Nephron (organoid): ENCODE data around the gene CAMK2G.
"Not testable (repeated sequence)": the region's sequence is repeated elsewhere in the genome, so short reads cannot be mapped to it uniquely, and the experiment has no call there.

Experiments
- H3K27ac Mint-ChIP-seq, 3 experiments: 2 replicates each; pipeline ENCODE4 v1.8.0; 2020; ENCODE audit warnings: mixed read lengths in 3 of 3, mild to moderate bottlenecking in 2 of 3, moderate library complexity in 1 of 3
- H3K27me3 Mint-ChIP-seq: 2 replicates; pipeline ENCODE4 v1.8.0; 2021; ENCODE audit warnings: low read depth, mild to moderate bottlenecking, moderate library complexity, mixed read lengths
- H3K36me3 Mint-ChIP-seq: 2 replicates; pipeline ENCODE4 v1.8.0; 2020; ENCODE audit warnings: low read depth, mixed read lengths
- H3K4me1 Mint-ChIP-seq: 2 replicates; pipeline ENCODE4 v1.8.0; 2020; ENCODE audit warnings: mixed read lengths
- H3K4me3 Mint-ChIP-seq, 3 experiments: 2 replicates each; pipeline ENCODE4 v1.8.0; 2020; ENCODE audit warnings: mild to moderate bottlenecking in 3 of 3, mixed read lengths in 3 of 3, moderate library complexity in 2 of 3
- H3K9me3 Mint-ChIP-seq: 2 replicates; pipeline ENCODE4 v1.8.0; 2020; ENCODE audit warnings: mixed read lengths
- TF ChIP-seq, protein P1 (sequence below), 3 experiments: fragments of 200-600 bp; sonication (generic); IDR thresholded peaks; one replicate each; pipeline ENCODE4 v1.5.0; 2021; ENCODE audit warnings: antibody characterized with exemption in 3 of 3; ENCODE audit not compliant: unreplicated experiment in 3 of 3

Gene CAMK2G

GRCh38 chr10:73874267-73875138 is at the start of gene CAMK2G:
Gene CAMK2G (minus strand): TSS chr10:73874555. CDS start chr10:73874461, 94 bp downstream.
- no peak within 1 kb of the TSS for H3K27ac Mint-ChIP-seq
- peaks cover 17% of the 10 kb centered on the region for H3K27me3 Mint-ChIP-seq
- TF ChIP-seq, protein P1, sequence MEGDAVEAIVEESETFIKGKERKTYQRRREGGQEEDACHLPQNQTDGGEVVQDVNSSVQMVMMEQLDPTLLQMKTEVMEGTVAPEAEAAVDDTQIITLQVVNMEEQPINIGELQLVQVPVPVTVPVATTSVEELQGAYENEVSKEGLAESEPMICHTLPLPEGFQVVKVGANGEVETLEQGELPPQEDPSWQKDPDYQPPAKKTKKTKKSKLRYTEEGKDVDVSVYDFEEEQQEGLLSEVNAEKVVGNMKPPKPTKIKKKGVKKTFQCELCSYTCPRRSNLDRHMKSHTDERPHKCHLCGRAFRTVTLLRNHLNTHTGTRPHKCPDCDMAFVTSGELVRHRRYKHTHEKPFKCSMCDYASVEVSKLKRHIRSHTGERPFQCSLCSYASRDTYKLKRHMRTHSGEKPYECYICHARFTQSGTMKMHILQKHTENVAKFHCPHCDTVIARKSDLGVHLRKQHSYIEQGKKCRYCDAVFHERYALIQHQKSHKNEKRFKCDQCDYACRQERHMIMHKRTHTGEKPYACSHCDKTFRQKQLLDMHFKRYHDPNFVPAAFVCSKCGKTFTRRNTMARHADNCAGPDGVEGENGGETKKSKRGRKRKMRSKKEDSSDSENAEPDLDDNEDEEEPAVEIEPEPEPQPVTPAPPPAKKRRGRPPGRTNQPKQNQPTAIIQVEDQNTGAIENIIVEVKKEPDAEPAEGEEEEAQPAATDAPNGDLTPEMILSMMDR (IDR thresholded peaks at IDR 0.05; ENCODE audit: unreplicated experiment in 3 of 3), result no peak
- no peaks in the 10 kb centered on the region for H3K9me3 Mint-ChIP-seq
- H3K4me1 Mint-ChIP-seq, result peaks cover 21% of the 10 kb centered on the region
- H3K36me3 Mint-ChIP-seq, result peaks cover 16% of the 10 kb centered on the region
- peak within 1 kb of the TSS; percentile 84 to 90 (median 89) for H3K4me3 Mint-ChIP-seq

DNA sequence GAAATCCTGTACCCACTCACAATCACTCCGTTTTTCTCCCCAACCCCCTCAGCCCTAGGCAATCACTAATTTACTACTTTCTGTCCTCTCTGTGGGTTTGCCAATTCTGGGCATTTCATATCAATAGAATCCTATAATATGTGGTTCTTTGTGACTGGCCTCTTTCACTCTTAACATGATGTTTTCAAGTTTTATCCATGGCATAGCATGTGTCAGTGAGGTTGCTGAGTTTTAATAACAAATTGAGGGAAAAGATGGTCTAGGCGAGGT is 48.4 kb upstream of the CAMK2G start:
- Mint-ChIP-seq H3K4me1 (peaks cover 24% of the 10 kb centered on the region), H3K36me3 (no peaks in the 10 kb centered on the region), H3K27ac (no peak overlapping the region)

DNA sequence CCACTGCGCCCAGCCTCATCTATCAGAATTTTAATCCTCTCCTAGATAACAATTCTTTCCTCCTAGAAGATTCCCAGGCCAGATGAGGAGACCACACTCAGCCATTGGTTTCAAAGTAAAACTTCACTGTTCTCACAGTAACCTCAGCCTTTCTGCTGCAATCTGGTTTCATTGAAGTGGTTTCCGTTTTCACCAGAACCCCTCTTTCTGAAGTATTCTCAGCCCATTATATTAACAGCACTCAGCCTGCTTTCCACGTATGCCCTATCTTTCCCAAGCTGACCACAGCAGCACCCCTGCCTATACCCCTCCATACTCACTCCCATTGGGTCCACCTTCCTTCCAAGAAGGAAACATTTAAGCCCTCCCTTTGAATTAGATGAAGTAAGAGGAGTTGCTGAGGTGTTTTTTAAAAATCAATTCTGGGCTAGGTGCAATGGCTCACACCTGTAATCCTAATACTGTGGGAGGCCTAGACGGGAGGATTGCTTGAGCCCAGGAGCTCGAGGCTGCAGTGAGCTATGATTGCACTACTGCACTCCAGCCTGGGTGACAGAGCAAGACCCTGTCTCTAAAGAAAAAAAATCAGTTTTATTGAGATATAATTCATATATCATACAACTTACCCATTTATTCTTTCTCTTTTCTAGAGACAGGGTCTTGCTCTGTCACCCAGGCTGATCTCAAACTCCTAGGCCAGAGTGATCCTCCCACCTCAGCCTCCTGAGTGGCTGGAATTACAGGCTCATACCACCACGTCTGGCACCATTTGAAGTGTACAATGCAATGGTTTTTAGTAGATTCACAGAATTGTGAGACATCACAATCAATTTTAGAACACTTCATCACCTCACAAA is 47.9 kb upstream of the CAMK2G start:
- no peak overlapping the region for H3K27ac Mint-ChIP-seq
- TF ChIP-seq, protein P1 (IDR thresholded peaks at IDR 0.05; ENCODE audit: unreplicated experiment in 3 of 3), result no peak
- peaks cover 24% of the 10 kb centered on the region for H3K4me1 Mint-ChIP-seq
- H3K4me3 Mint-ChIP-seq, result no peak overlapping the region
- no peaks in the 10 kb centered on the region for H3K9me3 Mint-ChIP-seq
- H3K36me3 Mint-ChIP-seq, result no peaks in the 10 kb centered on the region
- H3K27me3 Mint-ChIP-seq, result no peaks in the 10 kb centered on the region

More for the DNA sequence above, 48.4 kb upstream of the CAMK2G start:
- Mint-ChIP-seq H3K4me3 (no peak overlapping the region), H3K27me3 (no peaks in the 10 kb centered on the region), H3K9me3 (no peaks in the 10 kb centered on the region)
- TF ChIP-seq, protein P1 (IDR thresholded peaks at IDR 0.05; ENCODE audit: unreplicated experiment in 3 of 3), result no peak

DNA sequence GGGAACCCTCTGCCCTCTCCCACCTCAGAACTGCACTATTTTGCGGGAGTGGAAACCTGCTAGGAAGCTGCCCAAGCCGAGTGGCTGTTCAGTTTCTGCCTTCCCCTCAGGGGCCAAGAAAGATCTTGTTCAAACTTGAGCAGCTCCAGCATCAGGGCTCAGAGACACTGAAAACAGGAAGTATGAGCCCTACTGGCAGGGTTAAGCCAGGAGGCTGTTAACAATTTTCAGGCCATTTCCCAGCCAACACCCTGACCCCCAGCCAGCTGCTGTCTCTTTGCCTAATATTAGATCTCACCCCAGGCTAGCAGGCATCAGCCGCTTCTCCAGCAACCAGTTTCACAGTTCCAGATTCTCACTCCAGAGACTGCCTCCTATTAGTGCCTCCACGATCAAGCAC is 45.7 kb upstream of the CAMK2G start:
- H3K4me1 Mint-ChIP-seq, result peaks cover 37% of the 10 kb centered on the region
- no peaks in the 10 kb centered on the region for H3K36me3 Mint-ChIP-seq
- no peaks in the 10 kb centered on the region for H3K9me3 Mint-ChIP-seq
- H3K4me3 Mint-ChIP-seq, result no peak overlapping the region
- TF ChIP-seq, protein P1 (IDR thresholded peaks at IDR 0.05; ENCODE audit: unreplicated experiment in 3 of 3), result no peak
- peaks cover 13% of the 10 kb centered on the region for H3K27me3 Mint-ChIP-seq
- H3K27ac Mint-ChIP-seq, result peak overlapping the region; percentile 56 to 90 (median 83)

GRCh38 chr10:73919481-73919880 is 45.1 kb upstream of the CAMK2G start:
- not testable (repeated sequence) for H3K4me3 Mint-ChIP-seq, H3K9me3 Mint-ChIP-seq, H3K36me3 Mint-ChIP-seq
- Mint-ChIP-seq H3K27ac (peak overlapping the region; percentile 56 to 90 (median 83)), H3K4me1 (peaks cover 39% of the 10 kb centered on the region), H3K27me3 (peaks cover 19% of the 10 kb centered on the region)

GRCh38 chr10:73917566-73918305 is 43.4 kb upstream of the CAMK2G start:
- H3K36me3 Mint-ChIP-seq, result no peaks in the 10 kb centered on the region
- no peak overlapping the region for H3K27ac Mint-ChIP-seq
- H3K9me3 Mint-ChIP-seq, result no peaks in the 10 kb centered on the region
- H3K27me3 Mint-ChIP-seq, result peaks cover 36% of the 10 kb centered on the region
- no peak overlapping the region for H3K4me3 Mint-ChIP-seq
- TF ChIP-seq, protein P1 (IDR thresholded peaks at IDR 0.05; ENCODE audit: unreplicated experiment in 3 of 3), result no peak
- peaks cover 32% of the 10 kb centered on the region for H3K4me1 Mint-ChIP-seq
